HepG2 (cell line): ENCODE results near the gene ZNF524. TPM values are rescaled to one million over a fixed set of nuclear protein-coding genes. Genes with fewer than 3 reads are reported as not detected.

Experiments
- ATF7 ChIP-seq, 2 experiments: fragments of 450-650 bp in 1 of 2; sonication (generic) in 1 of 2; formaldehyde crosslinking in 1 of 2; IDR thresholded peaks; 2 replicates each; pipeline versions ENCODE4 v1.4.0 to v1.6.1; 2016 to 2020; ENCODE audit warnings: antibody characterized with exemption in 1 of 2, mild to moderate bottlenecking in 1 of 2, missing genetic modification reagents in 1 of 2
- CHD4 ChIP-seq: fragments of 200-600 bp; sonication (generic); IDR thresholded peaks from 2 replicates; pipeline ENCODE4 v1.7.0; 2017; ENCODE audit warnings: mild to moderate bottlenecking, low read length, borderline replicate concordance
- FOXK1 ChIP-seq: sonication (generic); formaldehyde crosslinking; IDR thresholded peaks from 2 replicates; pipeline ENCODE4 v1.4.0; 2020; ENCODE audit warnings: low read depth, missing genetic modification reagents, borderline replicate concordance
- FOXO1 ChIP-seq: sonication (generic); formaldehyde crosslinking; IDR thresholded peaks from 2 replicates; pipeline ENCODE4 v1.4.0; 2020; ENCODE audit warnings: missing genetic modification reagents
- KAT8 ChIP-seq: IDR thresholded peaks from 2 replicates; pipeline ENCODE4 v1.6.1; 2016; ENCODE audit warnings: missing genetic modification reagents, missing compliant biosample characterization
- MTF1 ChIP-seq: sonication (generic); formaldehyde crosslinking; IDR thresholded peaks from 2 replicates; pipeline ENCODE4 v1.5.0; 2020; ENCODE audit warnings: missing genetic modification reagents
- NCOR1 ChIP-seq: fragments of 200-600 bp; sonication (generic); IDR thresholded peaks from 2 replicates; pipeline ENCODE4 v1.7.0; 2017; ENCODE audit warnings: antibody characterized with exemption, low read length, borderline replicate concordance
- NFIB ChIP-seq: sonication (generic); formaldehyde crosslinking; IDR thresholded peaks from 2 replicates; pipeline ENCODE4 v1.9.0; 2021; ENCODE audit warnings: missing genetic modification reagents, mild to moderate bottlenecking, borderline replicate concordance
- NFIC ChIP-seq: IDR thresholded peaks from 2 replicates; pipeline ENCODE4 v1.6.1; 2012; ENCODE audit warnings: mild to moderate bottlenecking, low read length, inconsistent platforms
- RFX1 ChIP-seq: fragments of 450-650 bp; IDR thresholded peaks from 2 replicates; pipeline ENCODE4 v1.6.1; 2017
- SIN3B ChIP-seq: fragments of 150-350 bp; IDR thresholded peaks from 2 replicates; pipeline ENCODE4 v1.6.1; 2014; ENCODE audit warnings: low read length
- TBL1XR1 ChIP-seq: fragments of 150-350 bp; IDR thresholded peaks from 2 replicates; pipeline ENCODE4 v1.6.1; 2014; ENCODE audit warnings: borderline replicate concordance, low read length; ENCODE audit not compliant: partially characterized antibody
- TRAFD1 ChIP-seq: sonication (generic); formaldehyde crosslinking; IDR thresholded peaks from 2 replicates; pipeline ENCODE4 v1.5.1; 2020; ENCODE audit warnings: missing genetic modification reagents, mild to moderate bottlenecking, borderline replicate concordance
- YY1 ChIP-seq: IDR thresholded peaks from 2 replicates; pipeline ENCODE4 v1.6.1; 2011; ENCODE audit warnings: low read length, low read depth, moderate library complexity, mild to moderate bottlenecking; ENCODE audit not compliant: insufficient read depth, insufficient replicate concordance
- ZNF281 ChIP-seq: sonication (generic); formaldehyde crosslinking; IDR thresholded peaks from 2 replicates; pipeline ENCODE4 v1.4.0; 2020; ENCODE audit warnings: missing genetic modification reagents, borderline replicate concordance
- ZNF816 ChIP-seq: sonication (generic); formaldehyde crosslinking; IDR thresholded peaks from 2 replicates; pipeline ENCODE4 v1.8.0; 2022; ENCODE audit warnings: missing genetic modification reagents, mild to moderate bottlenecking, borderline replicate concordance
- polyA plus RNA-seq, 8 experiments: library from polyadenylated mRNA; depleted of rRNA in 3 of 8; stranded (reverse) in 7 of 8; unstranded in 1 of 8; fragments of >200 nt; fragmentation: Illumina TruSeq in 4 of 8; extraction: Trizol in 4 of 8; gene quantifications; 2 replicates each; pipeline versions ENCODE4 v1.2.1 to v1.2.3, GENCODE V29; 2011 to 2016; ENCODE audit warnings: low read depth in 4 of 8, missing spikeins in 1 of 8, mixed read lengths in 1 of 8; ENCODE audit not compliant: insufficient read depth in 1 of 8
- total RNA-seq, 5 experiments: library from RNA; depleted of rRNA; stranded (reverse); fragments of >200 nt; fragmentation: Illumina TruSeq; extraction: Trizol; gene quantifications; 2 replicates each; pipeline ENCODE4 v1.2.3, GENCODE V29; 2016; ENCODE audit warnings: low read depth in 1 of 5
- TF ChIP-seq, protein P1 (sequence below): sonication (generic); formaldehyde crosslinking; IDR thresholded peaks from 2 replicates; pipeline ENCODE4 v1.5.0; 2020; ENCODE audit warnings: mild to moderate bottlenecking, missing genetic modification reagents
- TF ChIP-seq, protein P2 (sequence below): sonication (generic); formaldehyde crosslinking; IDR thresholded peaks from 2 replicates; pipeline ENCODE4 v1.5.0; 2020; ENCODE audit warnings: mild to moderate bottlenecking, missing genetic modification reagents, borderline replicate concordance

ZNF524 gene
- total and polyA plus RNA-seq, 2 of the 13 experiments (the other 11 are each of a cell fraction or from before 2014, with no cell fraction given): 3.2 to 4.6 TPM

DNA sequence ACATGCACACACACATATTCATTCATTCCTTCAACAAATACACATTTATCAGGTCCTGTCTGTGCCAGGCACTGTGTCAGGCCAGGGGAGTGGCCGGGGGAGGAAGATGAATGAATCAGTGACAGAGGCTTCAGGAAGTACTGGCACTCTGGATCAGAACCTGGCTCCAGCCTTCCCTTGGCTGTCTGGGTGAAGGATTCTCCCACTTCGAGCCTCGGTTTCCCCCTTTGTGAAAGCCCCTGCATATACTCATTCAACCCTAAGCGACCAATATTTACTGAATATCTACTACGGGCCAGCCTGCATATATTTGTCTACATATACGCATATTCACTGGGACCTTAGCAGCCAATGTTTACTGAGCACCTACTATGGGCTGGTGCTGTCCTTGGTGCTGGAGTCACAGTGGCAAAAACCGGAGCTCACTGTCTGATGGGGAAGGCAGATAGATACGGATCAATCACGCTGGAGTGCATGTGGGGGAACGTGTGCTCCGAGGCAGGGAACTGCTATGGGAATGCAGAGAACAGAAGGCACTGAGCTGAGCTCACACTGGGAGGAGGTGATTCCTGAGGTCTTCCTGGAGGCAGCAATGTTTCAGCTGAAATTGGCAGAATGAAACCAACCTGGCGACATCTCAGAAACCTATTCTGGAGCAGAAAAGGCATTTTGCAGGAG is 18.8 kb upstream of the ZNF524 start (continued):
- no peak for TF ChIP-seq ZNF281
- no peak; the same call in none of the 2 replicates for TF ChIP-seq KAT8 (CRISPR knock-in tag)
- no peak for TF ChIP-seq YY1
- TF ChIP-seq RFX1: no peak
- TF ChIP-seq NCOR1: no peak
- no peak for TF ChIP-seq SIN3B
- TF ChIP-seq, protein P1, sequence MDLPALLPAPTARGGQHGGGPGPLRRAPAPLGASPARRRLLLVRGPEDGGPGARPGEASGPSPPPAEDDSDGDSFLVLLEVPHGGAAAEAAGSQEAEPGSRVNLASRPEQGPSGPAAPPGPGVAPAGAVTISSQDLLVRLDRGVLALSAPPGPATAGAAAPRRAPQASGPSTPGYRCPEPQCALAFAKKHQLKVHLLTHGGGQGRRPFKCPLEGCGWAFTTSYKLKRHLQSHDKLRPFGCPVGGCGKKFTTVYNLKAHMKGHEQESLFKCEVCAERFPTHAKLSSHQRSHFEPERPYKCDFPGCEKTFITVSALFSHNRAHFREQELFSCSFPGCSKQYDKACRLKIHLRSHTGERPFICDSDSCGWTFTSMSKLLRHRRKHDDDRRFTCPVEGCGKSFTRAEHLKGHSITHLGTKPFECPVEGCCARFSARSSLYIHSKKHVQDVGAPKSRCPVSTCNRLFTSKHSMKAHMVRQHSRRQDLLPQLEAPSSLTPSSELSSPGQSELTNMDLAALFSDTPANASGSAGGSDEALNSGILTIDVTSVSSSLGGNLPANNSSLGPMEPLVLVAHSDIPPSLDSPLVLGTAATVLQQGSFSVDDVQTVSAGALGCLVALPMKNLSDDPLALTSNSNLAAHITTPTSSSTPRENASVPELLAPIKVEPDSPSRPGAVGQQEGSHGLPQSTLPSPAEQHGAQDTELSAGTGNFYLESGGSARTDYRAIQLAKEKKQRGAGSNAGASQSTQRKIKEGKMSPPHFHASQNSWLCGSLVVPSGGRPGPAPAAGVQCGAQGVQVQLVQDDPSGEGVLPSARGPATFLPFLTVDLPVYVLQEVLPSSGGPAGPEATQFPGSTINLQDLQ (CRISPR knock-in tag): no peak
- TF ChIP-seq NFIB: no peak
- no peak for TF ChIP-seq ATF7 (IDR thresholded peaks at IDR 0.05)
- no peak for TF ChIP-seq ATF7 (CRISPR knock-in tag; IDR thresholded peaks at IDR 0.05)
- 0 out of 2 replicates have a peak, but pooled peaks have one; percentile 67 for TF ChIP-seq CHD4
- TF ChIP-seq FOXK1 (CRISPR knock-in tag): peak; percentile 47; the same call in 1 of the 2 replicates
- no peak for TF ChIP-seq NFIC
- no peak for TF ChIP-seq TBL1XR1
- no peak for TF ChIP-seq FOXO1
- TF ChIP-seq MTF1 (CRISPR knock-in tag): no peak
- TF ChIP-seq ZNF816 (CRISPR knock-in tag): no peak
- no peak for TF ChIP-seq TRAFD1
- TF ChIP-seq, protein P2, sequence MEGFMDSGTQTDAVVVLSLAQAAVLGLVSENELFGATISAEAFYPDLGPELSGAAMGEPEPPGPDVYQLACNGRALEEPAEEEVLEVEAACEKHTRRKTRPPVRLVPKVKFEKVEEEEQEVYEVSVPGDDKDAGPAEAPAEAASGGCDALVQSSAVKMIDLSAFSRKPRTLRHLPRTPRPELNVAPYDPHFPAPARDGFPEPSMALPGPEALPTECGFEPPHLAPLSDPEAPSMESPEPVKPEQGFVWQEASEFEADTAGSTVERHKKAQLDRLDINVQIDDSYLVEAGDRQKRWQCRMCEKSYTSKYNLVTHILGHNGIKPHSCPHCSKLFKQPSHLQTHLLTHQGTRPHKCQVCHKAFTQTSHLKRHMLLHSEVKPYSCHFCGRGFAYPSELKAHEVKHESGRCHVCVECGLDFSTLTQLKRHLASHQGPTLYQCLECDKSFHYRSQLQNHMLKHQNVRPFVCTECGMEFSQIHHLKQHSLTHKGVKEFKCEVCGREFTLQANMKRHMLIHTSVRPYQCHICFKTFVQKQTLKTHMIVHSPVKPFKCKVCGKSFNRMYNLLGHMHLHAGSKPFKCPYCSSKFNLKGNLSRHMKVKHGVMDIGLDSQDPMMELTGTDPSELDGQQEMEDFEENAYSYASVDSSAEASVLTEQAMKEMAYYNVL (CRISPR knock-in tag): peak; percentile 15; the same call in 1 of the 2 replicates
